Measurements from ENCODE around the gene SPANXA2.
"Not testable (repeated sequence)": the region's sequence is repeated elsewhere in the genome, so short reads cannot be mapped to it uniquely, and the experiment has no call there.

The SPANXA2 gene, protein sequence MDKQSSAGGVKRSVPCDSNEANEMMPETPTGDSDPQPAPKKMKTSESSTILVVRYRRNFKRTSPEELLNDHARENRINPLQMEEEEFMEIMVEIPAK

DNA sequence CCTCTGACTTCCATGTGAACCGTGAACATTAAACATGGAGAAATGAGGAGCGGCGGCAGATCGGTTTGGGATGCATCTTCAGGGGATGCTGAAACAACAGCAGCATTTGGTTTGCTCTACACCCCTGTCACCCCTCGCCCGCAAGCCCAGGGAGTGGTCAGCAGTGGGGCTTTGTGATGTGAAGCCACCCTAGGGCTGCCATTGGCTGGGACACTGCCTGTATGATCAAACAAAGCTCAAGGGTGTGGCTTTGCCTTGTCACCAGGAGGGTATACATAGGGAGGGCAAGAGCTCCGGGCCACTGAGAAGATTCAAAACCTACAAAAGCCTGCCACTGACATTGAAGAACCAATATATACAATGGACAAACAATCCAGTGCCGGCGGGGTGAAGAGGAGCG, at the start of gene SPANXA2:
Gene SPANXA2 (plus strand): TSS at position 301 of the 400 bp plus-strand sequence. CDS start 60 bp downstream, at position 361.
- not testable (repeated sequence) for DNase-seq (ENCODE audit: low spot score)

DNA sequence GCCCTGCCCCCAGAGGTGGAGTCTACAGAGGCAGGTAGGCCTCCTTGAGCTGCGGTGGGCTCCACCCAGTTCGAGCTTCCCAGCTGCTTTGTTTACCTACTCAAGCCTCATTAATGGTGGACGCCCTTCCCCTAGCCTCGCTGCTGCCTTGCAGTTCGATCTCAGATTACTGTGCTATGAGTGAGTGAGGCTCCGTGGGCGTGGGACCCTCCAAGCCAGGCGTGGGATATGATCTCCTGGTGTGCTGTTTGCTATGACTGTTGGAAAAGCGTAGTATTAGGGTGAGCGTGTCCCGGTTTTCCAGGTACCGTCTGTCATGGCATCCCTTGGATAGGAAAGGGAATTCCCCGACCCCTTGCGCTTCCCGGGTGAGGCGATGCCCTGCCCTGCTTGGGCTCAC, 47.0 kb upstream of the SPANXA2 start:
- not testable (repeated sequence) for DNase-seq (ENCODE audit: low spot score)

DNA sequence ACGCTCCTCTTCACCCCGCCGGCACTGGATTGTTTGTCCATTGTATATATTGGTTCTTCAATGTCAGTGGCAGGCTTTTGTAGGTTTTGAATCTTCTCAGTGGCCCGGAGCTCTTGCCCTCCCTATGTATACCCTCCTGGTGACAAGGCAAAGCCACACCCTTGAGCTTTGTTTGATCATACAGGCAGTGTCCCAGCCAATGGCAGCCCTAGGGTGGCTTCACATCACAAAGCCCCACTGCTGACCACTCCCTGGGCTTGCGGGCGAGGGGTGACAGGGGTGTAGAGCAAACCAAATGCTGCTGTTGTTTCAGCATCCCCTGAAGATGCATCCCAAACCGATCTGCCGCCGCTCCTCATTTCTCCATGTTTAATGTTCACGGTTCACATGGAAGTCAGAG, 4.9 kb upstream of the SPANXA2 start, which contains the start of gene SPANXA1:
Gene SPANXA1 (minus strand): TSS at position 101 of the 400 bp plus-strand sequence. CDS start 60 bp downstream, at position 41.
- not testable (repeated sequence) for DNase-seq (ENCODE audit: low spot score)

DNA sequence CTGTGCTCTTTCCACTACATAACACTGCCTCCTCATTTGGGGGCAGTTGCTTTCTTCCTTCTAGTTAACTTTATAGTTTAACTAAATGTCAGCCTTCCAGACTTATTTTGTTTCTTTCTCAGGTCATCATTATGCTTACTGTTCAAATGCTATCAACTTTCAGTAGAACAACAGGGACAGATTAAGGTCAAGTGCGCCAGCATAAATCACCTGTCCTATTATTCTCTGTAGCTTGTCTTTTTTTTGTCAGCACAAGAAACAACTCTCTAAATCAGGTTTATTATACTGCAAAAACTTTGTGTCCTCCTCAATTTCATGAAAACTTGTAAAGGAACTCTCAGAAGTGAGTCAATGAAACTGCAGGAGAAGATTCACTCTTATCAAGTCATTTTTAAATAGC, 19.6 kb downstream of the SPANXA2 start:
- DNase-seq (ENCODE audit: low spot score) = no peak

DNA sequence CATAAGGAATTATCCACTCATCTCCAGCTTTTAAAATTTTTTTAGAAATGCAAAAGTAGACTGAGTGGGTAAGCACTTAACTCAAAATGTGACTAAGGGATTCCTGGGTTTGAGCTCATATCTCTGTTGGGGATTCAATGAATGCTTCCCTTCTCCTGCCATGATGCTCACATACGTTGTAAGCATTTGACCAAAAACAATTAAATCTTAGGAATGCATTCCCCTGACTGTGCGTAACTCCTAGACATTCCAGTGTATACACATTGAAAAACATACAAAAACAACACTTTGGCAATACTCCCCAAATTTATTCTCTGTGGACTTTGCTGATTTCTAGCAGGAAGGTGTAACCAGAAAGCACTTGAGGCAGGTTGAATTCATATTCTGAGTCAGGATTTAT, 29.8 kb downstream of the SPANXA2 start:
- DNase-seq (ENCODE audit: low spot score) = no peak

DNA sequence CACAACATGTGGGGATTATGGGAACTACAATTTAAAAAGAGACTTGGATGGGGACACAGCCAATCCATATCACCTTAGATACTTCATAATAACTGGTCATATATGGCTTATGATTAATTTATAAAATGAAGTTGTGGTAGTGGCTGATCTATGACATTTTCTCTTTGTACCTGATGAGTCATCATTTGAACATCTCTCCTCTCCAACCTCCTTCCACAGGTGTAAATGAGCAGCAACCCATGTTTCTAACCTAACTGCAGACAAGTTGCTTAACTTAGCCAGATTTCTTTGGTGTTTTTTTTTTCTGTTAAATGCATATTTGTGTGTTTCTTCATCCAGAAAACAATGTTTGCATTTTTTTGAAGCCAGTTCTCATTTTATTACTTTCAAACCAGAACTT, 42.6 kb downstream of the SPANXA2 start:
- no peak for DNase-seq (ENCODE audit: low spot score)

DNA sequence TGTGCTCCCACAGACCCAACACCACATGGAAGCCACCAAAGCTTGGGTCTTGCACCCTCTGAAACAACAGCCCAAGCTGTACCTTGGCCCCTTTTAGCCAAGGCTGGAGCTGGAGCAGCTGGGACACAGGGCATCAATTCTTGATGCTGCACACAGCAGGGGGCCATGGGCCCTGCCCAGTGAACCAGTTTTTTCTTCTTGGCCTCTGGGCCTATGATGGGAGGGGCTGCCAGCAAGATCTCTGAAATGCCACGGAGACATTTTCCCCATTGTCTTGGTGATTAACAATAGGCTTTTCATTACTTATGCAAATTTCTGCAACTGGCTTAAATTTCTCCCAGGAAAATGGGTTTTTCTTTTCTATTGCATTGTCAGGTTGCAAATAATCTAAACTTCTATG, 49.0 kb downstream of the SPANXA2 start:
- no peak for DNase-seq (ENCODE audit: low spot score)

Data from LoVo (cell line).